Erythroblast (primary cell): Measurements from ENCODE around the gene PLCB4.

Experiments used
- DNase-seq, 2 experiments: peaks; one replicate each; lab custom pipeline; 2025; lab: John Stamatoyannopoulos, UW
- GATA1 ChIP-seq: IDR thresholded peaks from 2 replicates; pipeline ENCODE4 v1.6.1; 2011; ENCODE audit warnings: low read depth, mild to moderate bottlenecking, control low read depth, low read length, moderate library complexity
- POLR2A ChIP-seq: IDR thresholded peaks from 2 replicates; pipeline ENCODE4 v1.6.1; 2011; ENCODE audit warnings: mild to moderate bottlenecking, low read length

Gene PLCB4

GRCh38 chr20:9332791-9333479, 264.0 kb downstream of the PLCB4 start:
- DNase-seq, result no peak
- TF ChIP-seq POLR2A, result no peak
- no peak for TF ChIP-seq GATA1

- TF ChIP-seq GATA1 (no peak), POLR2A (no peak)
- no peak for DNase-seq
These were observed 266.0 kb downstream of the PLCB4 start for GRCh38 chr20:9334866-9335265.

GRCh38 chr20:9338101-9338500, 269.2 kb downstream of the PLCB4 start:
- no peak for DNase-seq
- TF ChIP-seq POLR2A (no peak), GATA1 (no peak)

GRCh38 chr20:9339708-9340107, 270.8 kb downstream of the PLCB4 start:
- DNase-seq, result no peak
- TF ChIP-seq POLR2A, result no peak
- TF ChIP-seq GATA1, result no peak

GRCh38 chr20:9342651-9343050, 273.8 kb downstream of the PLCB4 start:
- no peak for DNase-seq
- no peak for TF ChIP-seq GATA1
- no peak for TF ChIP-seq POLR2A

- no peak for DNase-seq
- TF ChIP-seq GATA1 (no peak), POLR2A (no peak)
These were observed 275.4 kb downstream of the PLCB4 start for GRCh38 chr20:9344083-9344920.

GRCh38 chr20:9348316-9348715, 279.4 kb downstream of the PLCB4 start:
- TF ChIP-seq POLR2A (no peak), GATA1 (no peak)
- DNase-seq, result no peak

- no peak for TF ChIP-seq POLR2A
- TF ChIP-seq GATA1, result no peak
These were observed 279.9 kb downstream of the PLCB4 start for GRCh38 chr20:9348747-9349146.

GRCh38 chr20:9349249-9349648, 280.4 kb downstream of the PLCB4 start:
- no peak for DNase-seq
- TF ChIP-seq GATA1 (no peak), POLR2A (no peak)

More at GRCh38 chr20:9348747-9349146, 279.9 kb downstream of the PLCB4 start:
- DNase-seq, result no peak

- TF ChIP-seq POLR2A, result no peak
- no peak for TF ChIP-seq GATA1
- no peak for DNase-seq
These were observed 283.9 kb downstream of the PLCB4 start for GRCh38 chr20:9352739-9353138.

- TF ChIP-seq GATA1 (no peak), POLR2A (no peak)
- DNase-seq, result no peak
These were observed 284.5 kb downstream of the PLCB4 start for GRCh38 chr20:9353180-9353915.

- TF ChIP-seq POLR2A (no peak), GATA1 (no peak)
- no peak for DNase-seq
These were observed 285.0 kb downstream of the PLCB4 start for GRCh38 chr20:9353916-9354276.

- no peak for DNase-seq
- no peak for TF ChIP-seq GATA1
- TF ChIP-seq POLR2A, result no peak
These were observed 285.7 kb downstream of the PLCB4 start for GRCh38 chr20:9354579-9354978.

- no peak for DNase-seq
These were observed 289.1 kb downstream of the PLCB4 start for GRCh38 chr20:9358001-9358400.

More at GRCh38 chr20:9358001-9358400, 289.1 kb downstream of the PLCB4 start:
- TF ChIP-seq POLR2A, result no peak
- TF ChIP-seq GATA1, result no peak
